GM21786 (cell line): Measurements from ENCODE around the gene CTNNAL1.
A peak's percentile ranks its signal among the peaks of the same experiment; 100 is the strongest.
"Not testable (repeated sequence)": the region's sequence is repeated elsewhere in the genome, so short reads cannot be mapped to it uniquely, and the experiment has no call there.

Source experiments
- ATAC-seq: cut with Tn5 transposase; IDR thresholded peaks from one replicate; pipeline ENCODE4 v1.9.1; 2021; ENCODE audit not compliant: unreplicated experiment

The CTNNAL1 gene

GRCh38 chr9:108934323-108934893 lies 78.9 kb downstream of the CTNNAL1 start, which contains the start of gene ABITRAM:
Gene ABITRAM, plus strand, starts transcription at chr9:108934400. Its CDS starts 87 bp downstream, at chr9:108934487.
- ATAC-seq = peak; percentile 74

DNA sequence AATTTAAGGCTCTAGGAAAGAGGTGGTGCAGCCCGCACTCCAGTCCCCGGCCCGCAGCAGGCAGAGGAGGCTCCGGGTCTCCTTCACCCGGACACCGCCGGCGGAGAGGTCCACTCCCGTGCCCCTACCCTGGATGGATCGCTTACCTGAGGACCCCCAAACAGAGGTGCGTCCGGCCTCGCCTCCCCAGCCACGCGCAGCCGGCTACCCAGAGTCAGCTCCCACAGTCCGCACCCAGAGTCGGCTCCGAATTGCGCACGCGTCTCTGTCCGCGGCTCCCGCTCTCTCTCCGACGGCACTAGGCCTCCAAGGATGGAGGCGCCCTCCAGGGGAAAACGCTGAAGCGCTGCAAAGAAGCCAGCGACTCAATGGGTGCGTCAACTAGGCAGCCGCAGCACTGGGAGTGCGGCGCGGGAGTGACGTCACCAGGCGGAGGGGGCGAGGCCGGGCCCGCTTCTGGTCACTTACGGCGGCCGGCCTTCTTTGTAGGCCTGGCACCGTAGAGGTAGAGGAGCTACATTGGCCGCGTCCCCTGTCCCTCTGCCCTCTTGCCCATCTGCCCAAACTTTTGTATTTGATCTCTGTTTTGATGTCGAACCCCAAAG lies 79.5 kb downstream of the CTNNAL1 start, which contains the start of gene ELP1:
Gene ELP1 (minus strand): TSS at position 407 of the 605 bp plus-strand sequence. CDS start 2,978 bp downstream, outside the sequence.
- ATAC-seq = peak; percentile 86

DNA sequence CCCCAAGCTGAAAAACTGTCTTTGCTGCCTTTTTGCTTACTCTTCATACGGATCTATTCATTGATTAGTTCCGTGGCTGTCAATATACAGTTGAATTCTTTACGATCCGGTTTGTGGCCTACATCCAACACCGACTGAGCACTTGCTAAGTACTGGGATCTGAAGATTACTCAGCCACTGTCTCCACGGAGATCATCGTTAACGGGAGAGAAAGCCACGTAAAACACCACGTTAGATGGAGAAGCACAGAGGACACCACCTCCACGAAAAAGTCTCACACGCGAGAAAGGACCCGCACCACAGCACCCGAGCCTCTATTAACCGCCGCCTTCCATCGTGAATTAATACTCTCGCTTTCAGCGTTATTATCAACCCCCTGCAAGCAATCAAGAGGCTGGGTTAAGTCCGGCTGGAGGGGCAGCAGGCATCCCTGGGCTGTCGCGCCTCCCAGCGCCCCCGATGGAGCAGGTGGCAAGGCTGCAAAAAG lies 80.0 kb downstream of the CTNNAL1 start:
- ATAC-seq = no peak

DNA sequence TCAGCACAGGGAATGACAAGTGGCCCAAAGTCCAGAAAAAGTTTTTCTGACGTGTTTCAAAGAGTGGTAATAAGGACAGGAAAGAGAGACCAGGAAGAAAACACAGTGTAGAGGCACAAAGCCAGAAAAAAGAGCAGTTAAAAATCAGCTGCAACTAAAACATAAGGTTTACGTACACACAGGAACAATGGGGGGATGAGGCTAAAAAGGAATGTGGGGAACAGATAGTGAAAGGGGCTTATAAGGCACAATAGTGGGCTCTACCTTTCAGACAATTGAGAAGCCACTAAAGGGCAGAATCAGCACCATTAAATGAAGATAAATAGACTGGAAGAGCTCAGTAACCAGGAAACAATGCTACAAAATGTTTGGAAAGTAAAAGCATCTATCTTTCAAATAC lies 84.9 kb downstream of the CTNNAL1 start:
- no peak for ATAC-seq

- ATAC-seq = no peak
Measured at GRCh38 chr9:108924466-108924865, 88.8 kb downstream of the CTNNAL1 start.

GRCh38 chr9:108921200-108921599 lies 92.1 kb downstream of the CTNNAL1 start:
- no peak for ATAC-seq

GRCh38 chr9:108920401-108920800 lies 92.9 kb downstream of the CTNNAL1 start:
- not testable (repeated sequence) for ATAC-seq

- no peak for ATAC-seq
Measured at GRCh38 chr9:108919517-108919916, 93.8 kb downstream of the CTNNAL1 start.

DNA sequence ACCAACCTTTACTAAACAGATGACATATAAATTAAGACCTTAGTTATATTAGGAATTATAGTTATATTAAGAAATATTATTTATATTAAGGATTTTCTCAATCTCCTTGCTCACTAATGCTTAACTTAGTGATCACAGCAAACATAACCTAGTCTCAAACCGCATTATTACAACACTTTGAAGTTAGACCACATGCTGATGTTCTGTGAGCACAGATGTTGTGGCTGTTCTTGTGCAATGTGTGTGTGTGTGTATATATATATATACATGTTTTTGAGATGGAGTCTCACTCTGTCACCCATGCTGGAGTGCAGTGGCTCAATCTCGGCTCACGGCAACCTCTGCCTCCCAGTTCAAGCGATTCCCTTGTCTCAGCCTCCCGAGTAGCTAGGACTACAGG lies 99.9 kb downstream of the CTNNAL1 start:
- no peak for ATAC-seq

GRCh38 chr9:108911820-108912219 lies 101.5 kb downstream of the CTNNAL1 start:
- ATAC-seq = no peak

- no peak for ATAC-seq
Measured at GRCh38 chr9:108910914-108911313, 102.4 kb downstream of the CTNNAL1 start.

DNA sequence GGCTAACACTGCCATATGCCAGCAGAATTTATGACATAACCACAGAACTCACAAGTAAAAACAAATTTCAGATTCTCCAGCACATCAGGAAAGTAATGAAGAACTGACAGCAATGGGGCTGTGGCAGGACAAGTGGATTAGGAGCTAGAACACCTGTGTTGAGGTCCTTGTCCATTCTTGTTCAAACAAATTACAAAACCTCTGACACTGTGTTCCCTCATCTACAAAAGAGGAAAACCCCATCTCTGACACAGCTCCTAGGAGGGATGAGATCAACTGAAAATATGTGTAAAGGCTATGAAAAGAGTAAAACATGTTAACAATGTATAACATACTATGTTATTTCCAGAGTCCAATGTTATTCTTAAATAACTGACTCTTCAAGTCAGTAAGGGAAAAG lies 102.9 kb downstream of the CTNNAL1 start:
- no peak for ATAC-seq

DNA sequence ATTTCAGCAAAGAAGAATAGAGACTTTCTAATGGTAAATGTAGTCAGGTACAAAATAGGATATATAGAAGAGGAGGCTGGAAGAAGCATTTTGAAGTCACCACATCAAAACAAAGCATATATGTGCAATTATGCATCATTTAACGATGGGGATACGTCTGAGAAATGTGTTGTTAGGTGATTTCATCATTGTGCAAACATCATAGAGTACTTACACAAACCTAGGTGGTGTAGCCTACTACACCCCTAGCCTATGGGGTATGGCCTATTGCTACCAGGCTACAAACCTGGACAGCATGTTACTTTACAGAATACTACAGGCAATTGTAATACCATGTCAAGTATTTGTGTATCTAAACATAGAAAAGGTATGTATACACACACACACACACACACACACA lies 107.8 kb downstream of the CTNNAL1 start:
- ATAC-seq = no peak

GRCh38 chr9:108904161-108904560 lies 109.1 kb downstream of the CTNNAL1 start:
- no peak for ATAC-seq

DNA sequence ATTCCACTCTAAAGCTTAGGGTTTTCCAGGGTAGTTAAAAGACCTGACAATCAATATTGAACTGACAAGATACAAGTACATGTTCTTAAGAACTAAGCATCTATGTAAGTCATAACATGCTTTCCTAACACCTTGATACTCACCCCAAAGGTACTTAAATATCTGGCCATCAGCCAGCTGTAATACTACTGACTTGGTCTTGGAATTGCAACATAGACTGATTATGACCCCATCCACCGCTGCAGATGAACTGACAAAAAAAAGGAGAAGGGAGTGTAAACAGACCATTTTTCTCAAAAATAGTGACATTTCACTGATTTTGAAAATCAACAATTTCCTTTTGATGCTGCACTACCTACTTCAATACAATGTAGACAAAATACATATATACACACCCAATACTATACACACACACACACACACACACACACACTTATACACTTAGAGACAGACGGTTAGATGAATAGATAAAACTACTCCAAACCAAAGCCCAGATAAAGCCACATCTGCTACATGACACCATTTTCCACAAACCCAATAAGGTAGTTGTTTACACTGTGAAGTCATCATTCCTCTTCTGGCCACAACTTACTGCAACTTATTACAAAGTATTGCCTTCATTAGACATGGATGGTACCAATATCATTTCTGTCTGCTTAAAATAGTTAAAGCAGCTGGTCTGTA lies 109.7 kb downstream of the CTNNAL1 start:
- ATAC-seq = no peak

DNA sequence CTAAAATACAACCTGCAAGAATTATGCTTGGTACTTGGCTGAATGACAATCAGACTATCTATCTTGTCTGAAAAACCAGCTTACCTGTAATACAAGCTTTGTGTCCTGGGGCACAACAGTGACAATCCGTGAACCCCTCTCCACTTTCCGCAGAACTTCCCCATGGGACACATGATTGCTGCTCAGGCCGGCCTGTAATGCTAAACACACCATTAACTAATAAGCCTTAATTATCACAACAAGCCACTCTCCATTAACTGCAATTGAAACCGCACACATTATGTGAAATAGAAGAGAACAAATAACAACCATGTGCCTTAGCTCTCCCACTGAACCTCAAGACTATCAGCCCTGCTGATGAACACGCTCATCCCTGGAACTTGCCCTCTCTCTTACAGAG lies 113.1 kb downstream of the CTNNAL1 start:
- no peak for ATAC-seq

- not testable (repeated sequence) for ATAC-seq
Measured at GRCh38 chr9:108899023-108899695, 114.1 kb downstream of the CTNNAL1 start.

- ATAC-seq = no peak
Measured at GRCh38 chr9:108897324-108898096, 115.8 kb downstream of the CTNNAL1 start.

- ATAC-seq = no peak
Measured at GRCh38 chr9:108894225-108894997, 118.9 kb downstream of the CTNNAL1 start.
